Sigmoid colon (tissue), 7 donors: ENCODE results near the gene CAST. TPM values are rescaled to one million over a fixed set of nuclear protein-coding genes. Genes with fewer than 3 reads are reported as not detected.

Experiments
- DNase-seq: peaks from one replicate; pipeline ENCODE4 v3.0.0-alpha.2; 2019
- H3K27ac ChIP-seq, 4 donors: fragments of 200-600 bp; sonication (generic); one replicate each; pipeline ENCODE4 v1.5.1; 2016 to 2019; ENCODE audit warnings: mild to moderate bottlenecking in 1 of 4
- H3K27me3 ChIP-seq, 3 donors: fragments of 200-600 bp; sonication (generic); one replicate each; pipeline ENCODE4 v1.5.1; 2019; ENCODE audit warnings: mild to moderate bottlenecking in 1 of 3
- H3K36me3 ChIP-seq, 4 donors: fragments of 200-600 bp; sonication (generic); one replicate each; pipeline ENCODE4 v1.5.1; 2016 to 2019
- H3K4me1 ChIP-seq, 4 donors: fragments of 200-600 bp; sonication (generic); one replicate each; pipeline ENCODE4 v1.5.1; 2017 to 2019
- H3K4me3 ChIP-seq, 4 donors: fragments of 200-600 bp; sonication (generic); one replicate each; pipeline ENCODE4 v1.5.1; 2017 to 2019; ENCODE audit warnings: mild to moderate bottlenecking in 2 of 4, moderate library complexity in 1 of 4
- H3K9me3 ChIP-seq, 4 donors: fragments of 200-600 bp in 3 of 4; sonication (generic) in 3 of 4; one replicate each; pipeline versions ENCODE4 v1.5.1 to v1.6.1; 2013 to 2019
- CTCF ChIP-seq, 4 experiments: fragments of 450-650 bp in 3 of 4; fragments of 200-600 bp in 1 of 4; IDR thresholded peaks; one replicate each; pipeline ENCODE4 v1.5.1; 2016 to 2019; ENCODE audit warnings: antibody characterized with exemption in 4 of 4, mild to moderate bottlenecking in 3 of 4, moderate library complexity in 2 of 4
- EP300 ChIP-seq, 4 donors: sonication (generic); formaldehyde crosslinking; IDR thresholded peaks; one replicate each; pipeline ENCODE4 v1.6.1; 2017; ENCODE audit warnings: antibody characterized with exemption in 4 of 4
- POLR2A ChIP-seq, 2 donors: fragments of 450-650 bp; IDR thresholded peaks; one replicate each; pipeline ENCODE4 v1.6.1; 2016; ENCODE audit warnings: antibody characterized with exemption in 2 of 2, mild to moderate bottlenecking in 2 of 2, moderate library complexity in 2 of 2
- POLR2AphosphoS5 ChIP-seq, 4 donors: sonication (generic); formaldehyde crosslinking; IDR thresholded peaks; one replicate each; pipeline ENCODE4 v1.6.1; 2017; ENCODE audit warnings: antibody characterized with exemption in 4 of 4
- WGBS, 2 donors: extraction: QIAGEN DNeasy Blood & Tissue Kit; methylation state at CpG; one replicate each; pipeline ENCODE4 v1.1.7; 2013; 5-methylcytosine and 5-hydroxymethylcytosine counted together
- intact Hi-C: fragments of 100-400 bp; cut with DNase I; formaldehyde crosslinking; loops from one replicate; pipeline ENCODE4 v1.15.1; 2023
- polyA plus RNA-seq, 3 donors: library from polyadenylated mRNA; stranded (reverse); fragments of 200-250 nt; gene quantifications; one replicate each; pipeline ENCODE4 v1.2.3, GENCODE V29; 2013
- total RNA-seq, 4 donors: library from RNA; depleted of rRNA; stranded (reverse); fragments of >200 nt; gene quantifications; one replicate each; pipeline ENCODE4 v1.1.0, GENCODE V29; 2016
- donor health status: healthy with polysubstance abuse.
- donor health status: Bipolar disorder and iron deficiency.
- donor health status: healthy.

The CAST gene
- total and polyA plus RNA-seq, 7 donors: 138 to 348 (median 225) TPM

- DNase-seq: no peak
- intact Hi-C loops: no loop called here
- Histone ChIP-seq H3K4me1 (peaks cover 0 to 52% (median 35%) of the 10 kb centered on the region in 4 donors), H3K36me3 (no peaks in the 10 kb centered on the region), H3K27me3 (no peaks in the 10 kb centered on the region), H3K4me3 (no peak overlapping the region), H3K27ac (no peak overlapping the region), H3K9me3 (no peaks in the 10 kb centered on the region)
- TF ChIP-seq EP300 (IDR thresholded peaks at IDR 0.05) (no peak), POLR2A (IDR thresholded peaks at IDR 0.05) (no peak)
- 89% methylated on average over 5 of the region's 5 CpGs for WGBS, 2 donors
Measured at GRCh38 chr5:96706433-96707111, 44.4 kb downstream of the CAST start.

GRCh38 chr5:96708600-96708999 is 46.4 kb downstream of the CAST start:
- Histone ChIP-seq H3K4me3 (no peak overlapping the region), H3K4me1 (peaks cover 0 to 59% (median 32%) of the 10 kb centered on the region in 4 donors), H3K27me3 (no peaks in the 10 kb centered on the region), H3K36me3 (no peaks in the 10 kb centered on the region), H3K9me3 (no peaks in the 10 kb centered on the region), H3K27ac (peak overlapping the region in 2 of 4 donors; percentile 17 to 57)
- no peak for DNase-seq
- no peak for TF ChIP-seq POLR2A (IDR thresholded peaks at IDR 0.05)
- TF ChIP-seq EP300 (IDR thresholded peaks at IDR 0.05): no peak
- no peak for TF ChIP-seq POLR2AphosphoS5 (IDR thresholded peaks at IDR 0.05)
- TF ChIP-seq CTCF (IDR thresholded peaks at IDR 0.05): no peak
- intact Hi-C loops: no loop called here
- 70 to 91% methylated on average over 4 of the region's 4 CpGs for WGBS, 2 donors

- peak overlapping the region in 3 of 4 donors; percentile 17 to 57 (median 19) for H3K27ac ChIP-seq
Measured at GRCh38 chr5:96709152-96709821, 47.1 kb downstream of the CAST start.

GRCh38 chr5:96712100-96712746 is 50.0 kb downstream of the CAST start:
- Histone ChIP-seq H3K27ac (no peak overlapping the region), H3K4me1 (peaks cover 0 to 77% (median 48%) of the 10 kb centered on the region in 4 donors), H3K4me3 (no peak overlapping the region), H3K27me3 (no peaks in the 10 kb centered on the region), H3K9me3 (no peaks in the 10 kb centered on the region), H3K36me3 (no peaks in the 10 kb centered on the region)
- WGBS, 2 donors: 97 to 99% methylated on average over 2 of the region's 2 CpGs
- TF ChIP-seq EP300 (IDR thresholded peaks at IDR 0.05) (no peak), CTCF (IDR thresholded peaks at IDR 0.05) (no peak), POLR2A (IDR thresholded peaks at IDR 0.05) (no peak), POLR2AphosphoS5 (IDR thresholded peaks at IDR 0.05) (no peak)
- DNase-seq: no peak
- intact Hi-C loops: no loop called here

More at GRCh38 chr5:96709152-96709821, 47.1 kb downstream of the CAST start:
- H3K4me3 ChIP-seq: no peak overlapping the region
- no peak for DNase-seq
- WGBS, 2 donors: 54 to 55% methylated on average over 3 of the region's 3 CpGs
- TF ChIP-seq CTCF (IDR thresholded peaks at IDR 0.05) (no peak), POLR2AphosphoS5 (IDR thresholded peaks at IDR 0.05) (no peak), EP300 (IDR thresholded peaks at IDR 0.05) (no peak)
- no peaks in the 10 kb centered on the region for H3K9me3 ChIP-seq
- intact Hi-C loops: no loop called here
- H3K36me3 ChIP-seq: no peaks in the 10 kb centered on the region
- H3K4me1 ChIP-seq: peaks cover 0 to 58% (median 30%) of the 10 kb centered on the region in 4 donors
- no peaks in the 10 kb centered on the region for H3K27me3 ChIP-seq

- H3K4me1 ChIP-seq: peaks cover 0 to 72% (median 44%) of the 10 kb centered on the region in 4 donors
Measured at GRCh38 chr5:96714450-96714849, 52.3 kb downstream of the CAST start.

More at GRCh38 chr5:96714450-96714849, 52.3 kb downstream of the CAST start:
- no peaks in the 10 kb centered on the region for H3K36me3 ChIP-seq
- H3K27me3 ChIP-seq: no peaks in the 10 kb centered on the region
- H3K4me3 ChIP-seq: no peak overlapping the region
- intact Hi-C loops: no loop called here
- H3K9me3 ChIP-seq: no peaks in the 10 kb centered on the region
- no peak for TF ChIP-seq POLR2A (IDR thresholded peaks at IDR 0.05)
- TF ChIP-seq POLR2AphosphoS5 (IDR thresholded peaks at IDR 0.05): no peak
- no peak for TF ChIP-seq EP300 (IDR thresholded peaks at IDR 0.05)
- no peak for TF ChIP-seq CTCF (IDR thresholded peaks at IDR 0.05)
- peak overlapping the region; percentile 52 to 75 (median 63) for H3K27ac ChIP-seq
- DNase-seq: no peak
